MCF 10A (cell line): ENCODE results near the gene GSX2. TPM values are rescaled to one million over a fixed set of nuclear protein-coding genes. Genes with fewer than 3 reads are reported as not detected.
A peak's percentile ranks its signal among the peaks of the same experiment; 100 is the strongest.

ENCODE experiments used
- BruUV-seq: library from RNA; stranded (reverse); fragments of 400-500 nt; replicated peaks from 2 replicates; lab custom pipeline; 2021; lab: Mats Ljungman, UMichigan
- CTCF ChIA-PET: fragments of 300-600 bp; sonication (Branson Sonifier 250); formaldehyde crosslinking; extraction: SDS; loops from one replicate; lab custom pipeline; 2021; ENCODE audit warnings: antibody characterized with exemption, inconsistent platforms; lab: Yijun Ruan, JAX
- POLR2A ChIA-PET: fragments of 300-600, 350-650 bp; sonication (Branson Sonifier 250); formaldehyde crosslinking; extraction: SDS; loops from one replicate; lab custom pipeline; 2020; ENCODE audit warnings: antibody characterized with exemption, inconsistent platforms; lab: Yijun Ruan, JAX
- DNase-seq: peaks from one replicate; pipeline ENCODE4 v3.0.0-alpha.2; 2018; ENCODE audit not compliant: unreplicated experiment
- H3K27ac Mint-ChIP-seq: one replicate; pipeline ENCODE4 v1.8.0; 2022; ENCODE audit warnings: mild to moderate bottlenecking, low read depth, mixed read lengths; ENCODE audit not compliant: unreplicated experiment
- H3K27me3 Mint-ChIP-seq: one replicate; pipeline ENCODE4 v1.8.0; 2022; ENCODE audit warnings: mixed read lengths; ENCODE audit not compliant: insufficient read depth, unreplicated experiment
- H3K36me3 Mint-ChIP-seq: one replicate; pipeline ENCODE4 v1.8.0; 2022; ENCODE audit warnings: mild to moderate bottlenecking, moderate library complexity, mixed read lengths; ENCODE audit not compliant: insufficient read depth, unreplicated experiment
- H3K4me1 Mint-ChIP-seq: one replicate; pipeline ENCODE4 v1.8.0; 2022; ENCODE audit warnings: mixed read lengths; ENCODE audit not compliant: insufficient read depth, unreplicated experiment
- H3K4me3 Mint-ChIP-seq: one replicate; pipeline ENCODE4 v1.8.0; 2022; ENCODE audit warnings: mild to moderate bottlenecking, moderate library complexity, mixed read lengths; ENCODE audit not compliant: unreplicated experiment
- H3K9me3 Mint-ChIP-seq: one replicate; pipeline ENCODE4 v1.8.0; 2022; ENCODE audit warnings: mixed read lengths; ENCODE audit not compliant: unreplicated experiment
- intact Hi-C: fragments of 100-400 bp; cut with micrococcal nuclease; formaldehyde crosslinking; loops from 2 replicates; pipeline ENCODE4 v1.14.1; 2022
- total RNA-seq: library from RNA; stranded (reverse); gene quantifications from 2 replicates; pipeline ENCODE4 v1.2.3, GENCODE V29; 2022
- TF ChIP-seq, protein P1 (sequence below): fragments of 200-600 bp; IDR thresholded peaks from one replicate; pipeline ENCODE4 v1.8.0; 2022; ENCODE audit warnings: antibody characterized with exemption, mild to moderate bottlenecking; ENCODE audit not compliant: unreplicated experiment

Gene GSX2
- total RNA-seq, 1 experiment from 2014 or later = not detected

- CTCF ChIA-PET = interaction anchor here (0.6 kb wide), 1 partner anchor 883 kb away, joined by 5 read pairs; no protein-coding TSS in a partner anchor
- intact Hi-C loops = loop anchor here (5.0 kb wide), 1 partner anchor 126 kb away; no protein-coding TSS in a partner anchor
- POLR2A ChIA-PET = interaction anchor here (1.0 to 2.2 kb wide), 3 partner anchors 8 to 62 kb away, joined by 3 to 8 read pairs (median 4); no protein-coding TSS in a partner anchor
- BruUV-seq = no TSS peak
- DNase-seq = no peak
- Mint-ChIP-seq H3K9me3 (no peaks in the 10 kb centered on the region), H3K27ac (peak overlapping the region; percentile 2), H3K36me3 (no peaks in the 10 kb centered on the region), H3K27me3 (no peaks in the 10 kb centered on the region), H3K4me1 (peaks cover 9% of the 10 kb centered on the region), H3K4me3 (peak overlapping the region; percentile 74)
- TF ChIP-seq, protein P1, sequence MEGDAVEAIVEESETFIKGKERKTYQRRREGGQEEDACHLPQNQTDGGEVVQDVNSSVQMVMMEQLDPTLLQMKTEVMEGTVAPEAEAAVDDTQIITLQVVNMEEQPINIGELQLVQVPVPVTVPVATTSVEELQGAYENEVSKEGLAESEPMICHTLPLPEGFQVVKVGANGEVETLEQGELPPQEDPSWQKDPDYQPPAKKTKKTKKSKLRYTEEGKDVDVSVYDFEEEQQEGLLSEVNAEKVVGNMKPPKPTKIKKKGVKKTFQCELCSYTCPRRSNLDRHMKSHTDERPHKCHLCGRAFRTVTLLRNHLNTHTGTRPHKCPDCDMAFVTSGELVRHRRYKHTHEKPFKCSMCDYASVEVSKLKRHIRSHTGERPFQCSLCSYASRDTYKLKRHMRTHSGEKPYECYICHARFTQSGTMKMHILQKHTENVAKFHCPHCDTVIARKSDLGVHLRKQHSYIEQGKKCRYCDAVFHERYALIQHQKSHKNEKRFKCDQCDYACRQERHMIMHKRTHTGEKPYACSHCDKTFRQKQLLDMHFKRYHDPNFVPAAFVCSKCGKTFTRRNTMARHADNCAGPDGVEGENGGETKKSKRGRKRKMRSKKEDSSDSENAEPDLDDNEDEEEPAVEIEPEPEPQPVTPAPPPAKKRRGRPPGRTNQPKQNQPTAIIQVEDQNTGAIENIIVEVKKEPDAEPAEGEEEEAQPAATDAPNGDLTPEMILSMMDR = no peak
These were observed 8.9 kb upstream of the GSX2 start for GRCh38 chr4:54090804-54091623.

DNA sequence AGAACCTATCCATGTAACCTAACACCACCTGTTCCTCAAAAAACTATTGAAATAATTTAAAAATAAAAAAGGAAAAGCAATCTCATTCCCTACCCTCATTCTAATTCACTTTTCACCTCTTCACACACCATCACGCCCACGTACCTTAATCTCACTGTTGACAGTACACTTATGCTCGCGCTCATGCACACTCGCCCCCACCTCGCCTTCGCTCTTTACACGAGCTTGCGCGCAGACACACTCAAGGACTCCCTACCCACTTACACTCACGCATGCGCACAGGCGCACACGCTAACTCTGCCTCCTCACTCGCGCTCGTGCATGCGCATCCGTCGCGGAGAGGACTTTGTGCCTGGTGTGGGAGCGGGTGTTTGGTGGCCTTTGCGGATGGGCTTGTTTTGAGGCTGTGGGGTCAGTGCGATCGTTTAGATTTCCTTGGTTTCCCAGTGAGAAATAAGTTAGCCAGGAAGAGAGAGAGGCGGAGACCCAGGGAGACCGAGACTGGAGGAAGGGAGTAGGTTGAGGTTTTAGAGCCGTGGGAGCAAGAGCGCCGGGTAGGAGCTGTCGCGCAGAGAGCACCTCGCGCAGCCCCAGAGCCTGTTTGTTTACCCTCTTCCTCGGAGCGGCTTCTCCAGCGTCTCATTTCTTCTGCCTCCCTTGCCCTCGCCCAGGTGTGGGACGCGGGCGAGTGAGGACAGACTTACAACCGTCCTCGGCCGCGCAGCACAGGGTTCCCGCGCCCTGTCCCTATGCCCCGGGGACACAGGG lies 8.1 kb upstream of the GSX2 start:
- H3K9me3 Mint-ChIP-seq = no peaks in the 10 kb centered on the region
- ChIA-PET POLR2A (interaction anchor here (1.0 to 2.2 kb wide), 2 partner anchors 25 to 61 kb away, joined by 3 to 8 read pairs; no protein-coding TSS in a partner anchor), CTCF (interaction anchor here (0.6 kb wide), 1 partner anchor 884 kb away, joined by 5 read pairs; no protein-coding TSS in a partner anchor)
- intact Hi-C loops = loop anchor here (5.0 kb wide), 1 partner anchor 125 kb away; no protein-coding TSS in a partner anchor
- DNase-seq = peak; percentile 62
- TF ChIP-seq, protein P1 = no peak
- no TSS peak for BruUV-seq
- H3K27ac Mint-ChIP-seq = peak overlapping the region; percentile 2
- H3K4me1 Mint-ChIP-seq = peaks cover 9% of the 10 kb centered on the region
- H3K27me3 Mint-ChIP-seq = peaks cover 6% of the 10 kb centered on the region
- no peaks in the 10 kb centered on the region for H3K36me3 Mint-ChIP-seq
- peak overlapping the region; percentile 74 for H3K4me3 Mint-ChIP-seq

GRCh38 chr4:54092405-54093323 lies 7.3 kb upstream of the GSX2 start:
- Mint-ChIP-seq H3K36me3 (no peaks in the 10 kb centered on the region), H3K4me3 (peak overlapping the region; percentile 74), H3K4me1 (peaks cover 9% of the 10 kb centered on the region), H3K27ac (no peak overlapping the region), H3K27me3 (peaks cover 10% of the 10 kb centered on the region), H3K9me3 (no peaks in the 10 kb centered on the region)
- no peak for DNase-seq
- intact Hi-C loops = loop anchor here (5.0 kb wide), 1 partner anchor 125 kb away; no protein-coding TSS in a partner anchor
- BruUV-seq = no TSS peak
- POLR2A ChIA-PET = interaction anchor here (2.2 kb wide), 1 partner anchor 60 kb away, joined by 8 read pairs; no protein-coding TSS in a partner anchor
- TF ChIP-seq, protein P1 = no peak
- CTCF ChIA-PET = no interaction called here
